ENCODE data around the gene MED12L. TPM values are rescaled to one million over a fixed set of nuclear protein-coding genes. Genes with fewer than 3 reads are reported as not detected.

The MED12L gene
- total RNA-seq, 1 donor from 2014 or later = 0.97 TPM

DNA sequence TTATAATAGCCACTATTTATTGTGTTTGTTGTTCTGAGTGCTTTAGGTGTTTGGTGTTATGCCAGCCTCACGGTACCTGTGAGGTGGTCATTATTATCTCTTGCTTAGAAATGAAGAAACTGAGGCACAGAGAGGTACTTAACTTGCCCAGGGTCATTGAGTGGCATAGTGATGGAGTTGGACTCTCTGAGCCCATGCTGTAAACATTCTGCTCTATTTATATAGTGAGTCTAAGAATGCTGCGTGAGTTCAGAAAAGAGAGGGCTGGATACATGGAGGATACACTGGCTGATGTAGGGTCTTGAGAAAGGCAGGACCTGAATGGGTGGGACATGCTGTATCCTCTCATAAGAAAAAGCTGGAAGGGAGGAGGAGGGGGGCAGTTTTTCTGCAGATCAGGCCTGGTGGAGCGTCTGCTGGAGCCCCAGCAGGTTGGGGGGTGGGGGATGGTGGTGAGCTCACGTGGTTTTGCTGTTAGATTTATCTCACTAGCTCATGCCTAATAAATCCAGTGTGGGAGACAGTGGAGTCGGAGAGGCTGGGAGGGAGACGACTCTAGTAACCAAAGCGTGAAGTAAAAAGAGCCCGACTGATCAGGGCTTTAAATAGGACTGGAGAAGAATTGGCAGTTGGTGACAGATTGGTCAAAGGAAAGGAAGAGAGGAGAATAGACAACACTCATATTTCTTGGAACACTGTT is 16.0 kb downstream of the MED12L start:
- peaks cover 2% of the 10 kb centered on the region for H3K27me3 Mint-ChIP-seq (ENCODE audit: low read depth)
- no peaks in the 10 kb centered on the region for H3K9me3 Mint-ChIP-seq (ENCODE audit: low read depth)
- no peak overlapping the region for H3K4me3 Mint-ChIP-seq (ENCODE audit: unreplicated experiment)
- H3K4me1 Mint-ChIP-seq (ENCODE audit: low read depth) = no peaks in the 10 kb centered on the region
- no peaks in the 10 kb centered on the region for H3K36me3 Mint-ChIP-seq (ENCODE audit: low read depth)
- H3K27ac Mint-ChIP-seq (ENCODE audit: unreplicated experiment) = no peak overlapping the region
- TF ChIP-seq, protein P1, sequence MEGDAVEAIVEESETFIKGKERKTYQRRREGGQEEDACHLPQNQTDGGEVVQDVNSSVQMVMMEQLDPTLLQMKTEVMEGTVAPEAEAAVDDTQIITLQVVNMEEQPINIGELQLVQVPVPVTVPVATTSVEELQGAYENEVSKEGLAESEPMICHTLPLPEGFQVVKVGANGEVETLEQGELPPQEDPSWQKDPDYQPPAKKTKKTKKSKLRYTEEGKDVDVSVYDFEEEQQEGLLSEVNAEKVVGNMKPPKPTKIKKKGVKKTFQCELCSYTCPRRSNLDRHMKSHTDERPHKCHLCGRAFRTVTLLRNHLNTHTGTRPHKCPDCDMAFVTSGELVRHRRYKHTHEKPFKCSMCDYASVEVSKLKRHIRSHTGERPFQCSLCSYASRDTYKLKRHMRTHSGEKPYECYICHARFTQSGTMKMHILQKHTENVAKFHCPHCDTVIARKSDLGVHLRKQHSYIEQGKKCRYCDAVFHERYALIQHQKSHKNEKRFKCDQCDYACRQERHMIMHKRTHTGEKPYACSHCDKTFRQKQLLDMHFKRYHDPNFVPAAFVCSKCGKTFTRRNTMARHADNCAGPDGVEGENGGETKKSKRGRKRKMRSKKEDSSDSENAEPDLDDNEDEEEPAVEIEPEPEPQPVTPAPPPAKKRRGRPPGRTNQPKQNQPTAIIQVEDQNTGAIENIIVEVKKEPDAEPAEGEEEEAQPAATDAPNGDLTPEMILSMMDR (IDR thresholded peaks at IDR 0.05) = no peak
- DNase-seq (ENCODE audit: low spot score) = no peak

DNA sequence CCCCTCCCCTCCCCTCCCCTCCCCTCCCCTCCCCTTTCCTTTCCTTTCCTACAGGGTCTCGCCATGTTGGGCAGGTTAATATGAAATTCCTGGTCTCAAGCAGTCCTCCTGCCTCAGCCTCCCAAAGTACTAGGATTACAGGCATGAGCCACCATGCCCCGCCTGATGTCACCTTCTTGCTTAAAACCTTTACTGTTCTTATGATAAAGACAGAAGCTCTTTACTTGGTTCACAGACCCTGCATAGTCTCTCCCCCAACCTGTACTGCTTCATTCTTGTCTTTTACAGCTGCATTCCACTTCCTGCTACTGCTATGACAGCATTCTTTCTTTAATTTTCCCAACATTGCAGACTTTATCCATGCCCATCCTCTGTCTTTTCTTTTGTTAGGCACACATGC is 20.8 kb downstream of the MED12L start:
- Mint-ChIP-seq H3K4me1 (ENCODE audit: low read depth) (peaks cover 3% of the 10 kb centered on the region), H3K27me3 (ENCODE audit: low read depth) (peaks cover 2% of the 10 kb centered on the region), H3K9me3 (ENCODE audit: low read depth) (no peaks in the 10 kb centered on the region), H3K27ac (ENCODE audit: unreplicated experiment) (no peak overlapping the region), H3K36me3 (ENCODE audit: low read depth) (no peaks in the 10 kb centered on the region), H3K4me3 (ENCODE audit: unreplicated experiment) (no peak overlapping the region)
- TF ChIP-seq, protein P1 (IDR thresholded peaks at IDR 0.05) = no peak
- DNase-seq (ENCODE audit: low spot score) = no peak

DNA sequence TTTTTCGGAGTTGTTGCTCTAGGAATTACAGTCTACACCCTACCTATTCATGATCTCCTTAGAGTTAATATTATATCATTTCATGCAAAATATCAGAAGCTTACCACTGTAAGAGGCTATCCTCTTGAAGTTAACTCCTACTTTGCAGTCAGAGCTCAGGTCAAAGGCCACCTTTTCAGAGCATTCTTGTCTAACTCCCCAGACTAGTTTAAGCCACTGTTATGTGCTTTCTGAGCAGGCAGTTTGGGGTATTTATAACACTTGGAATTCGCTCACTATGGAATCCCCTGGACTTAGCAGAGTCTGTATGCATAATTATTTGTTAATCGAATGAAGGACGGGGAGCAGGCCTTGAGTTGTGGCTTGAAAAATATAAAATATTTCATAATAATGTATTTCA is 21.7 kb downstream of the MED12L start:
- Mint-ChIP-seq H3K36me3 (ENCODE audit: low read depth) (no peaks in the 10 kb centered on the region), H3K27me3 (ENCODE audit: low read depth) (no peaks in the 10 kb centered on the region), H3K4me3 (ENCODE audit: unreplicated experiment) (no peak overlapping the region), H3K27ac (ENCODE audit: unreplicated experiment) (no peak overlapping the region), H3K4me1 (ENCODE audit: low read depth) (peaks cover 3% of the 10 kb centered on the region), H3K9me3 (ENCODE audit: low read depth) (no peaks in the 10 kb centered on the region)
- no peak for DNase-seq (ENCODE audit: low spot score)
- TF ChIP-seq, protein P1 (IDR thresholded peaks at IDR 0.05) = no peak

DNA sequence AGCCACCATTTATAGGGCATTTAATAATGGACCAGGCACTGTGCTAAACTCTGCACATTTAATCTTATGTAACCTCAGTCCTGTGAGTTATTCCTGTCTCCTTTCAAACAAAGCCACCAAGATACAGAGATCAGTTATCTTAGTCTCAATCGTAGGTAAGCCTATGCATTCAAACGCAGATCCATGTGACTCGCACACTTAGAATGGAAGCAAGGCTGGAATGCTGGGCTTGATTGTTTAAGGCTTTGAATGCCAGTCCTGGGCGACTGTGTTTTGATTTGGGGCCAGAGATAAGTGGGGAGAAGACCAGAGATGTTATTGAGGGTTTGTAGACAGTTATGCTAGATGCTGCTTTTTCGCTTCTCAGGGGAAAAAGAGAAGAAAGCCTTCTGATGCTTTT is 22.2 kb downstream of the MED12L start:
- Mint-ChIP-seq H3K36me3 (ENCODE audit: low read depth) (no peaks in the 10 kb centered on the region), H3K27me3 (ENCODE audit: low read depth) (no peaks in the 10 kb centered on the region), H3K9me3 (ENCODE audit: low read depth) (no peaks in the 10 kb centered on the region), H3K4me1 (ENCODE audit: low read depth) (peaks cover 3% of the 10 kb centered on the region), H3K4me3 (ENCODE audit: unreplicated experiment) (no peak overlapping the region), H3K27ac (ENCODE audit: unreplicated experiment) (no peak overlapping the region)
- DNase-seq (ENCODE audit: low spot score) = no peak
- TF ChIP-seq, protein P1 (IDR thresholded peaks at IDR 0.05) = no peak

DNA sequence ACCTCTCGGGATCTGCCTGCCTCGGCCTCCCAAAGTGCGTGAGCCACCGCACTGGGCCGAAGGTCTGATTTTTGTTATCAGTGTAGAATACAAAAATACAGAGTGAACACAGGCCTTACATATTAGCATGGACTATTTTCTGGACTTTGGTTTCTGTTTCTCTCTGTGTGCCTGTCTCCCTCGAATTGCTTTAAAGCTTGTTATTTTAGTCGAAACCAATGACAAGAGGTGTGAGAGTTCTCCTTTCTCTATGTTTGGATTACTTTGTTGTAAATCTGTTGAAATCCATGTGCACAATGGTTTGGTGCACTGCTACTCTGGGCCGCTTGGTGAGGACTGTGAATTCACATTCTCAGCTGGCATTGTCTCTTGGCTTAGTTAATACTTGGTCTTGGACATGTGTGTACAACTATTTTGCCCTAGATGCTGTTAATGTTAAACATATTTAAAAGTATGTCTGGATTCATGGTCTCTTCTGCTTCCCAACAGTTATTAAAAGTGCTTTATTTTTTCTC is 23.9 kb downstream of the MED12L start:
- H3K27me3 Mint-ChIP-seq (ENCODE audit: low read depth) = no peaks in the 10 kb centered on the region
- H3K36me3 Mint-ChIP-seq (ENCODE audit: low read depth) = no peaks in the 10 kb centered on the region
- no peak overlapping the region for H3K27ac Mint-ChIP-seq (ENCODE audit: unreplicated experiment)
- no peak overlapping the region for H3K4me3 Mint-ChIP-seq (ENCODE audit: unreplicated experiment)
- DNase-seq (ENCODE audit: low spot score) = no peak
- no peaks in the 10 kb centered on the region for H3K9me3 Mint-ChIP-seq (ENCODE audit: low read depth)
- TF ChIP-seq, protein P1 (IDR thresholded peaks at IDR 0.05) = no peak
- peaks cover 3% of the 10 kb centered on the region for H3K4me1 Mint-ChIP-seq (ENCODE audit: low read depth)

All from chondrocyte (in vitro differentiated cells).